ENCODE data around the gene LKAAEAR1.

- TF ChIP-seq POLR2AphosphoS5 (IDR thresholded peaks at IDR 0.05) (no peak), CTCF (IDR thresholded peaks at IDR 0.05) (no peak), POLR2A (IDR thresholded peaks at IDR 0.05) (no peak)
These were observed 1.3 kb downstream of the LKAAEAR1 start for GRCh38 chr20:64082820-64083377.

Data from breast epithelium (tissue), 3 donors.